Astrocyte (in vitro differentiated cells and primary cell): ENCODE results near the gene TTC23.

Experiments
- EZH2 ChIP-seq: IDR thresholded peaks from 2 replicates; pipeline ENCODE4 v1.6.1; 2012; ENCODE audit warnings: mild to moderate bottlenecking, low read length, inconsistent platforms; ENCODE audit not compliant: insufficient read depth
- TF ChIP-seq, protein P1 (sequence below): IDR thresholded peaks from 2 replicates; pipeline ENCODE4 v1.5.1; 2011; ENCODE audit warnings: low read depth, mild to moderate bottlenecking, inconsistent platforms, low read length, moderate library complexity; ENCODE audit not compliant: insufficient read depth

- TF ChIP-seq, protein P1, sequence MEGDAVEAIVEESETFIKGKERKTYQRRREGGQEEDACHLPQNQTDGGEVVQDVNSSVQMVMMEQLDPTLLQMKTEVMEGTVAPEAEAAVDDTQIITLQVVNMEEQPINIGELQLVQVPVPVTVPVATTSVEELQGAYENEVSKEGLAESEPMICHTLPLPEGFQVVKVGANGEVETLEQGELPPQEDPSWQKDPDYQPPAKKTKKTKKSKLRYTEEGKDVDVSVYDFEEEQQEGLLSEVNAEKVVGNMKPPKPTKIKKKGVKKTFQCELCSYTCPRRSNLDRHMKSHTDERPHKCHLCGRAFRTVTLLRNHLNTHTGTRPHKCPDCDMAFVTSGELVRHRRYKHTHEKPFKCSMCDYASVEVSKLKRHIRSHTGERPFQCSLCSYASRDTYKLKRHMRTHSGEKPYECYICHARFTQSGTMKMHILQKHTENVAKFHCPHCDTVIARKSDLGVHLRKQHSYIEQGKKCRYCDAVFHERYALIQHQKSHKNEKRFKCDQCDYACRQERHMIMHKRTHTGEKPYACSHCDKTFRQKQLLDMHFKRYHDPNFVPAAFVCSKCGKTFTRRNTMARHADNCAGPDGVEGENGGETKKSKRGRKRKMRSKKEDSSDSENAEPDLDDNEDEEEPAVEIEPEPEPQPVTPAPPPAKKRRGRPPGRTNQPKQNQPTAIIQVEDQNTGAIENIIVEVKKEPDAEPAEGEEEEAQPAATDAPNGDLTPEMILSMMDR = no peak
- TF ChIP-seq EZH2 = no peak
Observed at GRCh38 chr15:99105514-99106341, 143.7 kb downstream of the TTC23 start.
